ENCODE results near the gene ZNF554.

DNA sequence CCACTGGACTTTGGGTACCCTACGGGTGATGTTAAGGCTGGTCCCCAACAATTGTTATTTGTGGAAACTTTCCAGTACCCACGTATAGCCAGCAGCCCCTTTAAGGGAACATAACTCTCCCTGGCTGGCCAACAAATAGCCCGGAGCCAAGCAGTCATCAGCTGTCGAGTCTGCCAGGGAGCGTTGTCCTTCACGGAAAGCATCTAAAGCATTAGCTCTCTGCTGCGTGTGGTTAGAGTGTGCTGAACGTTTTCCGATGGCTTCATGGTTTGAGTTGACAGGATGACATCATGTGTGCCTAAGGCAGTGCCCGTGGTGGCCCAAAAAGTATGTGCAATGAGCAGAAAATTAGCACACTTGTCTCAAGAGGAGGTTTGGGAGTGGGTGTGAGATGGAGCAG, 44.1 kb downstream of the ZNF554 start:
- TF ChIP-seq, protein P1, sequence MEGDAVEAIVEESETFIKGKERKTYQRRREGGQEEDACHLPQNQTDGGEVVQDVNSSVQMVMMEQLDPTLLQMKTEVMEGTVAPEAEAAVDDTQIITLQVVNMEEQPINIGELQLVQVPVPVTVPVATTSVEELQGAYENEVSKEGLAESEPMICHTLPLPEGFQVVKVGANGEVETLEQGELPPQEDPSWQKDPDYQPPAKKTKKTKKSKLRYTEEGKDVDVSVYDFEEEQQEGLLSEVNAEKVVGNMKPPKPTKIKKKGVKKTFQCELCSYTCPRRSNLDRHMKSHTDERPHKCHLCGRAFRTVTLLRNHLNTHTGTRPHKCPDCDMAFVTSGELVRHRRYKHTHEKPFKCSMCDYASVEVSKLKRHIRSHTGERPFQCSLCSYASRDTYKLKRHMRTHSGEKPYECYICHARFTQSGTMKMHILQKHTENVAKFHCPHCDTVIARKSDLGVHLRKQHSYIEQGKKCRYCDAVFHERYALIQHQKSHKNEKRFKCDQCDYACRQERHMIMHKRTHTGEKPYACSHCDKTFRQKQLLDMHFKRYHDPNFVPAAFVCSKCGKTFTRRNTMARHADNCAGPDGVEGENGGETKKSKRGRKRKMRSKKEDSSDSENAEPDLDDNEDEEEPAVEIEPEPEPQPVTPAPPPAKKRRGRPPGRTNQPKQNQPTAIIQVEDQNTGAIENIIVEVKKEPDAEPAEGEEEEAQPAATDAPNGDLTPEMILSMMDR (IDR thresholded peaks at IDR 0.05) = no peak
- no peak for TF ChIP-seq POLR2A (IDR thresholded peaks at IDR 0.05)

All from lower leg skin (tissue), 3 donors.